ENCODE measurements around the gene CISD1. TPM values are rescaled to one million over a fixed set of nuclear protein-coding genes. Genes with fewer than 3 reads are reported as not detected.

Gene CISD1
- total RNA-seq, 4 donors from 2014 or later: 30.8 to 46.3 (median 33.0) TPM

- intact Hi-C loops (cut with DNase I): loop anchor here (5.0 kb wide), 1 partner anchor 492 kb away; no protein-coding TSS in a partner anchor
- Histone ChIP-seq H3K27me3 (no peaks in the 10 kb centered on the region), H3K4me3 (peak overlapping the region; percentile 81 to 89 (median 84)), H3K27ac (replicated peaks in 1 of 4) (peak overlapping the region; percentile 93 to 98 (median 98)), H3K9me3 (no peaks in the 10 kb centered on the region), H3K36me3 (no peaks in the 10 kb centered on the region), H3K4me1 (peaks cover 13 to 51% (median 44%) of the 10 kb centered on the region in 4 donors)
- TF ChIP-seq CTCF (IDR thresholded peaks at IDR 0.05) (no peak), POLR2AphosphoS5 (IDR thresholded peaks at IDR 0.05) (no peak), EP300 (IDR thresholded peaks at IDR 0.05) (no peak)
- DNase-seq (ENCODE audit: extremely low spot score): no peak
- WGBS: 13% methylated on average over 12 of the region's 12 CpGs
Measured at GRCh38 chr10:58269782-58270290, 874 bp downstream of the CISD1 start.

GRCh38 chr10:58275261-58275660 lies 6.3 kb downstream of the CISD1 start:
- peaks cover 0 to 23% (median 12%) of the 10 kb centered on the region in 4 donors for H3K36me3 ChIP-seq
- no peak overlapping the region for H3K4me3 ChIP-seq
- no peak for DNase-seq (ENCODE audit: extremely low spot score)
- H3K4me1 ChIP-seq: peaks cover 11 to 44% (median 34%) of the 10 kb centered on the region in 4 donors
- no peaks in the 10 kb centered on the region for H3K9me3 ChIP-seq
- H3K27me3 ChIP-seq: no peaks in the 10 kb centered on the region
- WGBS: 85% methylated on average over 2 of the region's 2 CpGs
- H3K27ac ChIP-seq (replicated peaks in 1 of 4): no peak overlapping the region
- intact Hi-C loops (cut with DNase I): no loop called here
- TF ChIP-seq POLR2A (IDR thresholded peaks at IDR 0.05; ENCODE audit: low read depth) (no peak), POLR2AphosphoS5 (IDR thresholded peaks at IDR 0.05) (no peak)

- H3K4me3 ChIP-seq: no peak overlapping the region
- H3K27me3 ChIP-seq: no peaks in the 10 kb centered on the region
- peaks cover 0 to 23% (median 12%) of the 10 kb centered on the region in 4 donors for H3K36me3 ChIP-seq
- H3K27ac ChIP-seq (replicated peaks in 1 of 4): no peak overlapping the region
- DNase-seq (ENCODE audit: extremely low spot score): no peak
- TF ChIP-seq CTCF (IDR thresholded peaks at IDR 0.05): no peak
- no peak for TF ChIP-seq POLR2A (IDR thresholded peaks at IDR 0.05; ENCODE audit: low read depth)
- no peak for TF ChIP-seq EP300 (IDR thresholded peaks at IDR 0.05)
- no peak for TF ChIP-seq POLR2AphosphoS5 (IDR thresholded peaks at IDR 0.05)
- H3K9me3 ChIP-seq: no peaks in the 10 kb centered on the region
- peaks cover 6 to 40% (median 28%) of the 10 kb centered on the region in 4 donors for H3K4me1 ChIP-seq
- intact Hi-C loops (cut with DNase I): no loop called here
Measured at GRCh38 chr10:58275908-58276307, 6.9 kb downstream of the CISD1 start.

GRCh38 chr10:58278274-58278961 lies 9.5 kb downstream of the CISD1 start:
- intact Hi-C loops (cut with DNase I): no loop called here
- no peak overlapping the region for H3K4me3 ChIP-seq
- H3K27me3 ChIP-seq: no peaks in the 10 kb centered on the region
- no peak for DNase-seq (ENCODE audit: extremely low spot score)
- peaks cover 6 to 38% (median 30%) of the 10 kb centered on the region in 4 donors for H3K4me1 ChIP-seq
- TF ChIP-seq POLR2AphosphoS5 (IDR thresholded peaks at IDR 0.05): no peak
- no peak for TF ChIP-seq CTCF (IDR thresholded peaks at IDR 0.05)
- no peak for TF ChIP-seq POLR2A (IDR thresholded peaks at IDR 0.05; ENCODE audit: low read depth)
- no peak for TF ChIP-seq EP300 (IDR thresholded peaks at IDR 0.05)
- H3K36me3 ChIP-seq: peaks cover 0 to 23% (median 12%) of the 10 kb centered on the region in 4 donors
- no peaks in the 10 kb centered on the region for H3K9me3 ChIP-seq
- H3K27ac ChIP-seq (replicated peaks in 1 of 4): no peak overlapping the region
- 87% methylated on average over 7 of the region's 7 CpGs for WGBS

GRCh38 chr10:58278962-58279307 lies 10.0 kb downstream of the CISD1 start:
- TF ChIP-seq CTCF (IDR thresholded peaks at IDR 0.05) (no peak), EP300 (IDR thresholded peaks at IDR 0.05) (no peak), POLR2AphosphoS5 (IDR thresholded peaks at IDR 0.05) (no peak), POLR2A (IDR thresholded peaks at IDR 0.05; ENCODE audit: low read depth) (no peak)
- no peak for DNase-seq (ENCODE audit: extremely low spot score)
- no peaks in the 10 kb centered on the region for H3K9me3 ChIP-seq
- no peaks in the 10 kb centered on the region for H3K27me3 ChIP-seq
- no peak overlapping the region for H3K4me3 ChIP-seq
- intact Hi-C loops (cut with DNase I): no loop called here
- peaks cover 6 to 34% (median 26%) of the 10 kb centered on the region in 4 donors for H3K4me1 ChIP-seq
- 84% methylated on average over 1 of the region's 1 CpG for WGBS
- peaks cover 0 to 23% (median 12%) of the 10 kb centered on the region in 4 donors for H3K36me3 ChIP-seq
- H3K27ac ChIP-seq (replicated peaks in 1 of 4): no peak overlapping the region
